SJCRH30 (cell line): ENCODE results near the gene MLLT3. TPM values are rescaled to one million over a fixed set of nuclear protein-coding genes. Genes with fewer than 3 reads are reported as not detected.
A peak's percentile ranks its signal among the peaks of the same experiment; 100 is the strongest.

Experiments
- DNase-seq, 2 experiments: peaks; one replicate each; pipeline ENCODE4 v3.0.0-alpha.2; 2015 to 2020
- H3K27ac ChIP-seq: fragments of 250-450 bp; sonication (Bioruptor Pico); 2 replicates; pipeline ENCODE4 v1.5.1; 2020; ENCODE audit warnings: mild to moderate bottlenecking, moderate library complexity
- H3K27me3 ChIP-seq: fragments of 250-450 bp; sonication (Bioruptor Pico); 2 replicates; pipeline ENCODE4 v1.5.1; 2020; ENCODE audit warnings: mild to moderate bottlenecking, moderate library complexity
- H3K36me3 ChIP-seq: fragments of 250-450 bp; sonication (Bioruptor Pico); 2 replicates; pipeline ENCODE4 v1.5.1; 2020; ENCODE audit warnings: mild to moderate bottlenecking, moderate library complexity
- H3K4me1 ChIP-seq: fragments of 250-450 bp; sonication (Bioruptor Pico); 2 replicates; pipeline ENCODE4 v1.5.1; 2020; ENCODE audit warnings: mild to moderate bottlenecking, moderate library complexity
- H3K4me3 ChIP-seq: fragments of 250-450 bp; sonication (Bioruptor Pico); 2 replicates; pipeline ENCODE4 v1.5.1; 2020; ENCODE audit warnings: mild to moderate bottlenecking, moderate library complexity
- H3K9me3 ChIP-seq: fragments of 250-450 bp; sonication (Bioruptor Pico); replicated peaks from 2 replicates; pipeline ENCODE4 v1.5.1; 2020; ENCODE audit warnings: mild to moderate bottlenecking, moderate library complexity
- total RNA-seq: library from RNA; depleted of rRNA; stranded (reverse); fragments of >200 nt; shearing (Covaris generic); gene quantifications from 2 replicates; pipeline ENCODE4 v1.2.3, GENCODE V29; 2014

MLLT3 gene
- total RNA-seq, 1 experiment from 2014 or later = 30.9 TPM

- no peaks in the 10 kb centered on the region for H3K36me3 ChIP-seq
- H3K4me3 ChIP-seq = no peak overlapping the region
- H3K4me1 ChIP-seq = no peaks in the 10 kb centered on the region
- H3K27me3 ChIP-seq = no peaks in the 10 kb centered on the region
- DNase-seq = no peak
- H3K27ac ChIP-seq = no peak overlapping the region
- H3K9me3 ChIP-seq = no peaks in the 10 kb centered on the region
These were observed 77.2 kb downstream of the MLLT3 start for GRCh38 chr9:20545023-20545622.

- no peak for DNase-seq
These were observed 82.0 kb downstream of the MLLT3 start for GRCh38 chr9:20540169-20540863.

GRCh38 chr9:20538956-20539355 lies 83.3 kb downstream of the MLLT3 start:
- DNase-seq = no peak
- H3K36me3 ChIP-seq = no peaks in the 10 kb centered on the region; the same call in 1 of the 2 replicates
- H3K4me1 ChIP-seq = no peaks in the 10 kb centered on the region
- no peak overlapping the region for H3K27ac ChIP-seq
- no peaks in the 10 kb centered on the region for H3K9me3 ChIP-seq
- H3K27me3 ChIP-seq = no peaks in the 10 kb centered on the region
- no peak overlapping the region for H3K4me3 ChIP-seq

More at GRCh38 chr9:20540169-20540863, 82.0 kb downstream of the MLLT3 start:
- Histone ChIP-seq H3K4me3 (no peak overlapping the region), H3K36me3 (no peaks in the 10 kb centered on the region; the same call in 1 of the 2 replicates), H3K27ac (no peak overlapping the region), H3K9me3 (no peaks in the 10 kb centered on the region), H3K4me1 (no peaks in the 10 kb centered on the region), H3K27me3 (no peaks in the 10 kb centered on the region)

- no peak for DNase-seq
- no peaks in the 10 kb centered on the region for H3K27me3 ChIP-seq
These were observed 84.2 kb downstream of the MLLT3 start for GRCh38 chr9:20538092-20538491.

GRCh38 chr9:20537294-20537693 lies 85.0 kb downstream of the MLLT3 start:
- DNase-seq = no peak
- H3K27ac ChIP-seq = no peak overlapping the region
- H3K4me1 ChIP-seq = no peaks in the 10 kb centered on the region
- no peaks in the 10 kb centered on the region; the same call in 1 of the 2 replicates for H3K36me3 ChIP-seq
- no peaks in the 10 kb centered on the region for H3K27me3 ChIP-seq
- no peak overlapping the region for H3K4me3 ChIP-seq
- no peaks in the 10 kb centered on the region for H3K9me3 ChIP-seq

More at GRCh38 chr9:20538092-20538491, 84.2 kb downstream of the MLLT3 start:
- H3K36me3 ChIP-seq = no peaks in the 10 kb centered on the region; the same call in 1 of the 2 replicates
- H3K4me1 ChIP-seq = no peaks in the 10 kb centered on the region
- no peak overlapping the region for H3K4me3 ChIP-seq
- H3K27ac ChIP-seq = no peak overlapping the region
- no peaks in the 10 kb centered on the region for H3K9me3 ChIP-seq

- DNase-seq = peak in 1 of 2 experiments; percentile 27
These were observed 89.7 kb downstream of the MLLT3 start for GRCh38 chr9:20532584-20532983.

GRCh38 chr9:20529837-20530236 lies 92.5 kb downstream of the MLLT3 start:
- Histone ChIP-seq H3K27ac (no peak overlapping the region), H3K4me1 (no peaks in the 10 kb centered on the region), H3K36me3 (no peaks in the 10 kb centered on the region), H3K9me3 (no peaks in the 10 kb centered on the region), H3K4me3 (no peak overlapping the region), H3K27me3 (no peaks in the 10 kb centered on the region)
- no peak for DNase-seq

More at GRCh38 chr9:20532584-20532983, 89.7 kb downstream of the MLLT3 start:
- no peaks in the 10 kb centered on the region for H3K4me1 ChIP-seq
- no peak overlapping the region for H3K4me3 ChIP-seq
- H3K9me3 ChIP-seq = no peaks in the 10 kb centered on the region
- no peaks in the 10 kb centered on the region for H3K27me3 ChIP-seq
- no peak overlapping the region for H3K27ac ChIP-seq
- H3K36me3 ChIP-seq = no peaks in the 10 kb centered on the region

- no peaks in the 10 kb centered on the region for H3K36me3 ChIP-seq
- no peaks in the 10 kb centered on the region for H3K9me3 ChIP-seq
- DNase-seq = no peak
- H3K27me3 ChIP-seq = no peaks in the 10 kb centered on the region
- no peaks in the 10 kb centered on the region for H3K4me1 ChIP-seq
- H3K4me3 ChIP-seq = no peak overlapping the region
- H3K27ac ChIP-seq = no peak overlapping the region
These were observed 94.0 kb downstream of the MLLT3 start for GRCh38 chr9:20528253-20528652.

- Histone ChIP-seq H3K9me3 (no peaks in the 10 kb centered on the region), H3K4me3 (no peak overlapping the region), H3K27ac (no peak overlapping the region), H3K27me3 (no peaks in the 10 kb centered on the region), H3K4me1 (no peaks in the 10 kb centered on the region), H3K36me3 (no peaks in the 10 kb centered on the region)
- no peak for DNase-seq
These were observed 95.6 kb downstream of the MLLT3 start for GRCh38 chr9:20526500-20527319.

- Histone ChIP-seq H3K27me3 (no peaks in the 10 kb centered on the region), H3K36me3 (no peaks in the 10 kb centered on the region), H3K4me3 (no peak overlapping the region), H3K9me3 (no peaks in the 10 kb centered on the region), H3K4me1 (no peaks in the 10 kb centered on the region), H3K27ac (no peak overlapping the region)
- peak in 1 of 2 experiments; percentile 15 for DNase-seq
These were observed 97.5 kb downstream of the MLLT3 start for GRCh38 chr9:20524776-20525175.

GRCh38 chr9:20518737-20519136 lies 103.6 kb downstream of the MLLT3 start:
- Histone ChIP-seq H3K27ac (no peak overlapping the region), H3K9me3 (no peaks in the 10 kb centered on the region)
- no peak for DNase-seq

GRCh38 chr9:20513126-20513913 lies 109.0 kb downstream of the MLLT3 start:
- no peak overlapping the region for H3K4me3 ChIP-seq
- H3K4me1 ChIP-seq = no peaks in the 10 kb centered on the region
- H3K36me3 ChIP-seq = no peaks in the 10 kb centered on the region
- DNase-seq = no peak
- no peaks in the 10 kb centered on the region for H3K27me3 ChIP-seq
- H3K9me3 ChIP-seq = no peaks in the 10 kb centered on the region
- no peak overlapping the region for H3K27ac ChIP-seq

More at GRCh38 chr9:20518737-20519136, 103.6 kb downstream of the MLLT3 start:
- Histone ChIP-seq H3K4me3 (no peak overlapping the region), H3K36me3 (no peaks in the 10 kb centered on the region), H3K4me1 (no peaks in the 10 kb centered on the region), H3K27me3 (no peaks in the 10 kb centered on the region)

- H3K27ac ChIP-seq = no peak overlapping the region
- H3K4me3 ChIP-seq = no peak overlapping the region
- DNase-seq = no peak
These were observed 109.7 kb downstream of the MLLT3 start for GRCh38 chr9:20512636-20513035.

GRCh38 chr9:20512106-20512505 lies 110.2 kb downstream of the MLLT3 start:
- Histone ChIP-seq H3K9me3 (no peaks in the 10 kb centered on the region), H3K4me3 (no peak overlapping the region), H3K36me3 (no peaks in the 10 kb centered on the region), H3K27ac (no peak overlapping the region), H3K27me3 (no peaks in the 10 kb centered on the region), H3K4me1 (no peaks in the 10 kb centered on the region)
- DNase-seq = no peak

More at GRCh38 chr9:20512636-20513035, 109.7 kb downstream of the MLLT3 start:
- H3K4me1 ChIP-seq = no peaks in the 10 kb centered on the region
- no peaks in the 10 kb centered on the region for H3K36me3 ChIP-seq
- H3K9me3 ChIP-seq = no peaks in the 10 kb centered on the region
- no peaks in the 10 kb centered on the region for H3K27me3 ChIP-seq
